GM03348 (cell line): Measurements from ENCODE around the gene CFAP46.
"Not testable (repeated sequence)": the region's sequence is repeated elsewhere in the genome, so short reads cannot be mapped to it uniquely, and the experiment has no call there.

ENCODE experiments used
- DNase-seq: peaks from one replicate; pipeline ENCODE4 v3.0.0; 2012; ENCODE audit warnings: low spot score

CFAP46 gene

DNA sequence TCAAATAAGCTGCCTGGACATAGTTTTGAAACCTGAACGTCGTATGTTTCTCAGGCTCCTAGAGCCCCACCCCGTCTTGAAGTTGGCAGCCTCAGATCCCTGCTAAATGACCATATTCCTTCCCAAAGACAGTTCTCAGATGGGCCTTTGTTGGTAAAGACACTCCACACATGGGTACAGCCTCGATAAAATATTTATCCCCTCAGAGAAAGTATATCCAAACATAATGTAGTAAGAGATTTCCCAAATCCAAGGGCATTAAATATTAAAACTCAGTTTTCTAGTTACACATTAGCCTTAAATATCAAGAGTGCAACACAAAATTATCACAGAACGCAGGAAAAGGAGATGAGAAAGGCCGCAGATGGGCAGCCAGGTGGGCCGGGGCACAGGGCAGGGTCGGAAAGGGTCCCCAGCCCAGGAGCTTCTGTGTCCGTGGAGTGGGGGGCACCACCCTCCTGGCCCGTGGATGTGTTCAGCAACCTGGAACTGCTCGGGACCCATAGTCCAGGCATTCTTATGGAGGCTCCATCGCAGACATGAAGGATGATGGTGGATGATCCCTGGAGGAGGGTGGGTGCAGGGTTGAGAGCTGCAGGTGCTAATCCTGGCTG, 1.5 kb upstream of the CFAP46 start:
- DNase-seq = no peak

DNA sequence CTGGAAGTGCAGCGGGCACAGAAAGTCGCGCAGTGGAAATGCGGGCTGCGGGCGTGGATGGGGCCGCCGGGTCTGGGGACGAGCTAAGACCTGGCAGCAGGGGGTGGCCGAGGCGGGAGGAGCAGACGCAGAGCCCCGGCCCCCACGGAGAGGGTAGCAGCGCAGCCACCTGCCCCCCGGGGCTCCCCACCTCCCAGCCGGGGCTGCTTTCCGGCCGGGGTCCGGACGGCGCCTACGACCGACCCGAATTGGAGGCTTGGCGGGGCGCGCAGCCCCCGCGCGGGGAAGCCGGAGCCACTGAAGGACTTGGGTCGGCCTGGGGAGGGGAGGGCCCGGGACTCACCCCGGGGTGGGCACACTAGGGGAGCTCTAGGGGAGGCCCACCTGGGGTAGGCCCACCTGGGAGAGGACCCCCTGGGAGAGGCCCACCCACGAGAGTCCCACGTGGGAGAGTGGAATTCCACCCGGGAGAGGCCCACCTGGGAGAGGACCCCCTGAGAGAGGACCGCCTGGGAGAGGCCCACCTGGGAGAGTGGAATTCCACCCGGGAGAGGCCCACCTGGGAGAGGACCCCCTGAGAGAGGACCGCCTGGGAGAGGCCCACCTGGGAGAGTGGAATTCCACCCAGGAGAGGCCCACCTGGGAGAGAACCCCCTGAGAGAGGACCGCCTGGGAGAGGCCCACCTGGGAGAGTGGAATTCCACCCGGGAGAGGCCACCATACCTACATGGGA, 854 bp upstream of the CFAP46 start:
- no peak for DNase-seq

DNA sequence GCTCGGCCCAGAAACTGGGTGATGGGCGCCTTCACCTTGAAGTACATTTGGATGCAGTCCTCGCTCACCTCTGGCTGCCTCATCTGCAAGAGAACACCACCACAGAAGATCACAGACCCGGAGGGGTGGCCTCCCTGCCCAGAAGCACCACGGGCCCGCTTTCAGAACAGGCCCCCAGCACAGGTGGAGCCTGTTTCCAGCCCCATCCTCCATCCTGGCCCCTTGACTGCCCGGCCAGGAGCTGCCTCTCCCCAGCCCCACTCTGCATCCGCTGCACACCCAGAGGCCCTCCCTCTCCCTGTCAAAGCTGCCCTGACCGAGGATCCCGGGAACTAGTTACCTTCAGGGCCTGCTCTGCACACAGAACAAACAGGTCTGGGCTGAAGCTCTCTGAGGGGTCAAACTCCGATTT, 724 bp downstream of the CFAP46 start:
- DNase-seq = no peak

DNA sequence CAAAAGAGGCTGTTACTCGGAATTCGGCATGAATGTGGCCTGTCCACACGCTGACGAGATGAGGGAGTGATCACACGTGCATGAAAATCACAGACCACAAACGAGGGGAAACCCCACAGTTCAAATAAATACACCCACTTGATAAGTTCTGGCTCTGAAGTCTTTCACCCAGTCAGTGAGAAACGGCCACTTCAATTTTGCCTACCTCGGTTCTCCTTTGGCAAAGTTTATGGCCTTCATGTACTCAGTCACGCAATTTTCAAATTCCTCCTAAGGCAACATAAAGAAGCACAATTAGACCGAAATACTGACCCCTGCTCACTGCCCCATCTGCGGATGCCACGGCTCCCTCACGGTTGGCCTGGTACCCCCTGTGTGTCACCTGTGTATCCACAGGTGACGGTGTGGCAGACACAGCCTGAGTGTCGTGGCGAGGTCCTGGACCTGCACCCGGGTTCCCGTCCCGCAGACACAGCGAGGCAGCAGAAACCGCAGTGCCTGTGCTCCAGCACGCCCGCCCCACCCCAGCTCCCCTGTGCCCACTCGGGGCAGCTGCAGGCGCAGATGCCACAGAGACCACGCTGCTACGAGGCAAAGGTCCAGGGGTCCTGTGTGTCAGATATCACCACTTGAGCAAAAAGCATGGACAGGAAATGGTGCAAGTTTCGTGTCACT, 1.4 kb downstream of the CFAP46 start:
- no peak for DNase-seq

DNA sequence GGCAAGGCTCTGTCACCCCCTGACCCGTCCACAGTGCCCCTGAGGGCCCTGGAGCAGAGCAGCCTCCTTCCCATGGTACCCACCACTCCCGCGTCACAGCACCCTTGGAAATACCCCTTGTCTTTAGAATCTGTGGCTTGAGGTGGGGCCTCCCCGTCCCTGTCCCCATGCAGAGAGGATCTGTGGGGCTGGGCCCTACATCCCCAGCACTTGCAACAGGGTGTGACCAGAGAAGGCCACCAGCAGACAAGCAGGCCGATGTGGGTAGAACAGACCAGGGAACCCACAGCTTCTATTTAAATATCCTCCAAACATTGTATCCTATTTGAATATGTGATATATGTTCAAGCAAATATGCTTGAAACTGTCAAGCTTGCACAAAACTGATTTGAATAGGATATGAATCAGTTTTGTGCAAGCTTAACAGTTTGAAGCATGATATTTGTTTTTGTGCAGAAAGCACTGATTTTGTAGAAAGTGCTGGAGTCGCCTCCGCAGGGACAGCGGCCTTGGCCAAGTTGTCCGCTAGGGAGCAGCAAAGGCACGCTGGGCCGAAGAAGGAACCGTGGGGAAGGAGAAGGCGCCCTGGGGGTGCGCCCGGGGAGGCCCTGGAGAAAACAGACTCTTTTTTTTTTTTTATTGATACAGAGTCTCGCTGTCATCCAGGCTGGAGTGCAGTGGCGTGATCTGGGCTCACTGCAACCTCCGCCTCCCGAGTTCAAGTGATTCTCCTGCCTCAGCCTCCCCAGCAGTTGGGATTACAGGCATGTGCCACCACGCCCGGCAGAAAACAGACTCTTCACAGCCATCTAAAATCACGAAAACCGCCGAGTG, 2.2 kb downstream of the CFAP46 start:
- peak; percentile 93 for DNase-seq

DNA sequence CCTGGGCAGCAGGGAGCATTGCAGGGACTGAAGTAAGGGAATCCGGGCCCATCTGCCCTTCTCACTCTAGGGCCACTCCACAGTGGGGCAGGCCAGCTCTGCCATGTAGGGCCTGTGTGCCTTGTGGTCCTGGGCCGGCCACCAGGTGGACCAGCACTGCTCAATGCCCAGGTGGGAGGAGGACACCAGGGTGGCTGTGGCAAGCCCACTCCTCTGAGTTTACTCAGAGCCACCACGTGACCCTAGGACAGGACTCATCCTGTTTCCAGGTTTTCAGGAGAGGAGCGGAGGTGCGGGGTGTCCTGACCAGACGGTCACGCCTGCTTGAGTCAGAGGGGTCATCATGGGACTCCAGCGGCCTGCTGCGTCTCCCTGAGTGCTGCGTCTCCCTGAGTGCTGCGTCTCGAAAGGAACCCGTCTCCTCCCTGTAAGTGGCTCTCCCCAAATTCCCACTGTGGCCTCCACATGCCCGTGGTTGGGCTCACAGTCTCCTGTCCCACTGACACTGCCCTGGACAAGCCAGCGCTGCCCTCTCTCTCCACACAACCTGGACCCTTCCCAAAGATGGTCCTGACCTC, 2.9 kb downstream of the CFAP46 start:
- DNase-seq = no peak

DNA sequence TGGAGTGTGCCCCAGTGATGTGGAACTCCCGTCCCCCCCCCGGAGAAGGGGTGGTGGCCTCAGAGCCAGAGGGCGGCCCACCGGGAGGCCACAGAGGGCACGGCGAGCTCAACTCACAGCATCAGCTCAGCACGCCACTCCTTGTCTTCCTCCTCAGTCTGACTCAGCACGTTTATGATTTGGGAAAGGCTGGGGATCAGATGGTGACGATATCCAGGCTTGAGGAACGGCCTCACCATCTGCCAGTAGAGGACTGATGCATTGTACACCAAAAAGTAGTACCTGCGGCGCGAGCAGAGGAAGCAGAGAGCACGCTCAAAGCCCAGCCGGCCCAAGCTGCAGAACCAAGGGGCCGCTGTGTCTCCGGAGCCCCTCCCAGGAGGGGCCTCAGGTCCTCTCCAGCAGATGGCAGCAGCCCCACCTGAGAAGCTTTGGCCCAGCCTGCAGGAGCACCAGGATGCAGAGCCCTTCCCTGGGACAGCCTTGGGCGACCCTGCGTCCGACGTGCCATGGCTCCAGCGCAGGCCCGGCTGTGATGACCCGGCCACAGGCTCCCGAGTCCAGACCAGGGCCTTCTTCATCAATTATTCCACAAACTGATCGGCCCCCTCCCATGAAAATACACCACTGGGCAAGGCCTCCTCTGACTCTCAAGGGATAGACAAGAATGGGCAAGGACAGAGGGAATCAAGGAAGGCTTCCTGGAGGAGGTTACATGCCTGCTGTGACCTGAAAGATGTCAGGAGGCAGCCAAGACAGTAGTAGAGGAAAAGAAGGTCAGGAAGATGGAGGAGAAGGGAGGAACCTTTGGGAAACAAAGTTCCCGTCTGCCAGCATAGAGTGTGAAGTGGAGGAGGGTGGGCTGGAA, 3.7 kb downstream of the CFAP46 start:
- no peak for DNase-seq

DNA sequence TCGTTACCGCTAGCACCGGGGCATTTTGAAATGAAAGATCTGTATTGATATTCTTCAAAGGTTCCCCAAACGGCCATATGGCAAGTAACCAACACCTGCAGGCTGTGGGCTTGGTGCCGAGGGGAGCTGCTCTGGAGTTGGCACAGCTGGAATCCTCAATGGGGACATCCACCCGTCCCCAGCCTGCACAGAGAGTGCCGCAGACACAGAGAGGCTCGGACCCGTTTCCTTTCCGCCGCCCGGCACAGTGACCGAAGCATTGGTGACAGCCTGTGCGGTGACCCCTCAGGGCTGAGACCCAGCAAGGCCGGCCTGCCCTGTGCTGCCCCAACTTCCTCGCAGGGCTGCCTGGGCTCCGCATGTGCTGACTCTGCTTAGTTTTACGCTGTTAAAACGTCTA, 4.5 kb downstream of the CFAP46 start:
- DNase-seq = no peak

DNA sequence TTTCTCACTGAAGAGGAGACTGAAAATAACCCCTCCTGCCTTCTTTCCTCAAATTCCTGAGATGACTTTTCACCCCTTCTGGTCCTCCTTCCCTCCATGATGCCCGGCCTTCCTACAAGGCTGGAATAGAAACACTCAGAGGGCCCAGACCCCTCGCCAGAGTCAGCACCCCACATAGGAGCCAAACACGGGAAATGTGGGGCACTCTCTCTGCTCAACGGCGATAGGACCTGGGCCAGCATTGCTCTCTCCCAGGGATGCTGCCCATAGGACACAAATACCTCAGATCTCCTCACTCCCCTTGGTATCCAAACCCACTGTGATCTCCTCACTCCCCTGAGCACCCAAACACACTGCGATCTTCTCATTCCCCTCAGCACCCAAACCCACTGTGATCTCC, 7.4 kb downstream of the CFAP46 start:
- DNase-seq = no peak

DNA sequence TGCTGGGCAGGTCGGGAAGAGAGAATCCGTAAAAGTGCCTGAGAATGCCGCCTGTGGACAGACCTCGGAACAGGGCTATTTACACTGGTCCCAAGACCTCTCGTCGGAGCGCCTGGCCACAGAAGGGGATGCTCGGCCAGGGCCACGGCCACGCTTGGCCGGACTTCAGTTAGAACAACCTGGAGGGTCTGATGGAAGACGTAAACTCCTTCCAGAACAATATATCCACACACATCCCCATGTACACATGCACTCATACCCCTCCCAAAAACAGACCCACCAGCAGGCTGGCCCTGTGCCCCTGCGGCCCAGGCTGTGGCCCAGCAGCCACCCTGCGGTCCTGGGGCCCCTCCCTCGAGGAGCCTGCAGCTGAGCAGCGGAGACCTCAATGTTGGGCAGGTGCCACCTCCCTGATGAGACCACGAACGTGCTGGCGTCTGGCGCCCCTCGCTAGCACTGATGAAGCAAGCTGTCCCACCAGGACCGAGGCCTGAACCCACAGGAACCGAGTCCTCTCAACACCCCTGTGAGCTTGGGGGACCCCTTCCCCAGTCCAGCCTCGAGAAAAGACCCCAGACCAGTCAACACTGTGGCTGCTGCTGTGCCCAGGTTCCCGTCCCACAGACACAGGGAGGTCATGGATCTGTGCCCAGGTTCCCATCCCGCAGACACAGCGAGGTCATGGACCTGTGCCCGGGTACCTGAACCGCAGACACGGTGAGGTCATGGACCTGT, 8.9 kb downstream of the CFAP46 start:
- DNase-seq = no peak

DNA sequence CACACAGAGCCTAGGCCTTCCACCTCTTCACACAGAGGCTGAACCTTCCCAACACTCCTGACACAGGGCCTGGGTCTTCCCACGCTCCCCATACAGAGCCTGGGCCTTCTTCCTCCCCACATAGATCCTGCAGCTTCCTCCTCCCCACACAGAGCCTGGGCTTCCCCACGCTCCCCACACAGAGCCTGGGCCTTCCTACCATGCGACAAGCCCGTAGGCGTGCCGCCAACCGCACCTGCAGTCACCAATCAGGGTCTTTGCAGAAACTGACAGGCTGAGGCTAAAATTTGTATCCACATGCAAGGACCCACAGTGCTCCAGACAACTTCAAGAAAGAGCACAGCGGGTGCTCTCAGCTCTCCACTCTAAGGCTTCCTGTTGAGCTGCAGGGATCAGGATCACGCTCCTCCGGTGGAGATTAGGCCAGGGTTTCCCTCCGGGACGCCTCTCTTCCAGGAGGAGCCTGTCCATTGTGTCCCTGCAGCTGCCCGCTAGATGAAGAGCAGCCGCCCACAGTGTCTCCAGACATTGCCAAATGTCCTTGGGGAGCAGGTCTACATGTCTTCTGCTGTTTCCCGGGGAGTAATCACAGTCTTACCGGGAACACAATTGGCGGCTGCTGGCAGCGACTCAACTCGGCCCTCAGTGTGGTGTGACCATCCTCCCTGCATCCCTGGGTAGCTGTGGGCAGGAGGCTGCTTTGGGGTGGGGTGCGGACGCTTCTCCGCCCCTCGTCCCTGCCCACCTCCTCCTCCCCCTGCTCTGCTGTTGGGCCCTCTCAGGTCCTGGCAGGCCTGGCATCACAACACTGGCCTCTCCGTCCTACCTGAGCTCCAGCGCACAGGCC, 9.7 kb downstream of the CFAP46 start:
- DNase-seq = no peak

DNA sequence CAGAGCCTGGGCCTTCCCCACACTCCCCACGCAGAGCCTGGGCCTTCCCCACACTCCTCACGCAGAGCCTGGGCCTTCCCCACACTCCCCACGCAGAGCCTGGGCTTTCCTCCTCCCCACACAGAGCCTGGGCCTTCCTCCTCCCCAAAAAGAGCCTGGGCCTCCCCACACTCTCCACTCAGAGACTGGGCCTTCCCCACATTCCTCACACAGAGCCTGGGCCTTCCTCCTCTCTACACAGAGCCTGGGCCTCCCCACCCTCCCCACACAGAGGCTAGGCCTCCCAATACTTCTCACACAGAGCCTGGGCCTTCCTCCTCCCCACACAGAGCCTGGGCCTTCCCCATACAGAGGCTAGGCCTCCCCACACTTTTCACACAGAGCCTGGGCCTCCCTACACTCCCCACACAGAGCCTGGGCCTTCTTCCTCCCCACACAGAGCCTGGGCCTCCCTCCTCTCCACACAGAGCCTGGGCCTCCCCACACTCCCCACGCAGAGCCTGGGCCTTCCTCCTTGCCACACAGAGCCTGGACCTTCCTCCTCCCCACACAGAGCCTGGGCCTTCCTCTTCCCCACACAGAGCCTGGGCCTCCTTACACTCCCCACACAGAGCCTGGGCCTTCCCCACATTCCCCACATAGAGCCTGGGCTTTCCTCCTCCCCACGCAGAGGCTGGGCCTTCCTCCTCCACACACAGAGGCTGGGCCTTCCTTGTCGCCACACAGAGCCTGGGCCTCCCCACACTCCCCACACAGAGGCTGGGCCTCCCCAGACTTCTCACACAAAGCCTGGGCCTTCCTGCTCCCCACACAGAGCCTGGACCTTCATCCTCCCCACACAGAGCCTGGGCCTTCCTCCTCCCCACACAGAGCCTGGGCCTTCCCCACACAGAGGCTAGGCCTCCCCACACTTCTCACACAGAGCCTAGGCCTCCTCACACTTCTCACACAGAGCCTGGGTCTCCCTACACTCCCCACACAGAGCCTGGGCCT, 10.8 kb downstream of the CFAP46 start:
- DNase-seq = not testable (repeated sequence)

DNA sequence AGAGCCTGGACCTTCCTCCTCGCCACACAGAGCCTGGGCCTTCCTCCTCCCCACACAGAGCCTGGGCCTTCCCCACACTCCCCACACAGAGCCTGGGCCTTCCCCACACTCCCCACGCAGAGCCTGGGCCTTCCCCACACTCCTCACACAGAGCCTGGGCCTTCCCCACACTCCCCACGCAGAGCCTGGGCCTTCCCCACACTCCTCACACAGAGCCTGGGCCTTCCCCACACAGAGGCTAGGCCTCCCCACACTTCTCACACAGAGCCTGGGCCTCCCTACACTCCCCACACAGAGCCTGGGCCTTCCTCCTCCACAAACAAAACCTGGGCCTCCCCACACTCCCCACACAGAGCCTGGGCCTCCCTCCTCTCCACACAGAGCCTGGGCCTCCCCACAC, 11.7 kb downstream of the CFAP46 start:
- not testable (repeated sequence) for DNase-seq

DNA sequence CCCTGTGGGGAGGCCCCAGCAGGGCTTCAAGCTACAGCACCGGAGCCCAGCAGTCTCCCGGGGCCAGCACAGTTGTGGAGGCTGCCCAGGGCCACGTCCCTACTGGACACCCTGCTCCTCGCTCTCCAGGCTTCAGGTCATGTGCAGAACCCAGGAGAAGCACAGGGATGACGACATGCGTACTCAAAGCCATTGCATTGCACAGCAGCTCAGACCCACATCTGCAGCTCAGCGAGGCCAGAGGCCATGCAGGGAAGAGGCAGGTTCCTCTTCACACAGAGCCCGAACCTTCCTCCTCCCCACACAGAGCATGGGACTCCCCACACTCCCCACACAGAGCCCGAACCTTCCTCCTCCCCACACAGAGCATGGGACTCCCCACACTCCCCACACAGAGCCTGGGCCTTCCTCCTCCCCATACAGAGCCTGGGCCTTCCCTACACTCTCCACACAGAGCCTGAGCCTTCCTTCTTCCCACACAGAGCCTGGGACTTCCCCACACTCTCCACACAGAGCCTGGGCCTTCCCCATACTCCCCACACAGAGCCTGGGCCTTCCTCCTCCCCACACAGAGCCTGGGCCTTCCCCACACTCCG, 12.3 kb downstream of the CFAP46 start:
- DNase-seq = no peak

DNA sequence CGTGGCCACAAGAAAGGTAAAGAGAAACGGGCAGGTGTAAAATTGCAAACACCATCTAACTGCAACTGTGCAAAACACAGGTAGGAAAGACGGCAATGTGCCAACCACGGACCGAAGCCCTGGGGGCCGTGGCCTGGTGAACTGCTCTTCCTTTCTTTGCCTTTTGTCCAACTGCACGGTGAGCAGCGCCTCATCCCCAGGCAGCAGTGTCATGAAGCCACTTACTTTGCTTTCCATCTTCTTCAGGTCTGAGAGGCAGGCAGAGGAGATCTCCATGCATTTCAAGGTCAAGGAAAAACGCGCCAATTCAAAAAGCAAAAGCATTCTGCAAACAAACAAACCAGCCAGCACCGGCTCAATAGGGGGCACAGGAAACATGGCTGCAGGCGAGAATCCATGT, 12.9 kb downstream of the CFAP46 start:
- no peak for DNase-seq

DNA sequence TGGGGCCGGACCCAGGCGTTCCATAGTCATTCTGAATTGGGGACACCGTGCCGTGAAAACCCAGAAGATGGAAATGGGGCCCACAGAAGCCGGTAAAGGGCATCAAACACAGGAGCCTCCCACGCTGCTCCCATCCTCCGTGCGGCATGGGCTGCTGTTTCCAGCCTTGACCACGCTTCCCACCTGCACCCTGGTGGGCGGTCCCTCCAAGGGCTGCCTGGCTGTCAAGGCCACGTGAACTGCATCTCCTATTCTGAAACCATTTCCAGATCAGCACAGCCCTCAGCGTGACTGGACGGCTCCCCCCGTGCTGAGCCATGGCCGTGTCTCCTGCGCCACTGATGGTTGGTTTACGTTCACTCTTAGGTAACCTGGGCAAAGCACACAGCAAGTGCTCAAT, 14.1 kb downstream of the CFAP46 start:
- no peak for DNase-seq

DNA sequence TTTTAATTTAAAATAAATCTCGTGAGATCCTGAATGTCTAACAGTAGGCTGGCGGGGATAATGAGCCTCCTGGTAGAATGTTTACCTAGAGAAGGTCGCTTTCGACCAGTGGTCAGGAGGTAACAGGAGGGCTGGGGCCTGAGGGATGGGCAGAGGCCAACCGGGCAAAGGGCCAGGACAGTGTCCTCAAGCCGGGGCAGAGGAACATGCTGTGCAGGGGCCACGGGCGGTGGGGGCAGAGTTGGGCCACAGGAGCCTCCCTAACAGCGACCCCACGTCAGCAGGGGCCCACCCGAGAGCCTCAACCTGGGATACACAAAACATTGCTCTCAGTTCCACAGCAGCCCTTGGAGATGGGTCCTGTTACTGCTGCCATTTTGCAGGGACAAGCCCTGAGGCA, 14.5 kb downstream of the CFAP46 start:
- DNase-seq = no peak
